SK-N-MC (cell line): Measurements from ENCODE around the gene PARD3B.

Source experiments
- EZH2 ChIP-seq: fragments of 200-600 bp; sonication (generic); IDR thresholded peaks from one replicate; pipeline ENCODE4 v1.6.1; 2017; ENCODE audit warnings: antibody characterized with exemption
- FOXP2 ChIP-seq: optimal IDR thresholded peaks from 2 replicates; pipeline ENCODE3; 2011; ENCODE audit warnings: mild to moderate bottlenecking, moderate library complexity; ENCODE audit not compliant: insufficient read depth; ENCODE audit errors: extremely low read length, control extremely low read depth
- POLR2AphosphoS5 ChIP-seq: IDR thresholded peaks from 2 replicates; pipeline ENCODE4 v1.6.1; 2012; ENCODE audit warnings: mild to moderate bottlenecking, low read depth, low read length, borderline replicate concordance

DNA sequence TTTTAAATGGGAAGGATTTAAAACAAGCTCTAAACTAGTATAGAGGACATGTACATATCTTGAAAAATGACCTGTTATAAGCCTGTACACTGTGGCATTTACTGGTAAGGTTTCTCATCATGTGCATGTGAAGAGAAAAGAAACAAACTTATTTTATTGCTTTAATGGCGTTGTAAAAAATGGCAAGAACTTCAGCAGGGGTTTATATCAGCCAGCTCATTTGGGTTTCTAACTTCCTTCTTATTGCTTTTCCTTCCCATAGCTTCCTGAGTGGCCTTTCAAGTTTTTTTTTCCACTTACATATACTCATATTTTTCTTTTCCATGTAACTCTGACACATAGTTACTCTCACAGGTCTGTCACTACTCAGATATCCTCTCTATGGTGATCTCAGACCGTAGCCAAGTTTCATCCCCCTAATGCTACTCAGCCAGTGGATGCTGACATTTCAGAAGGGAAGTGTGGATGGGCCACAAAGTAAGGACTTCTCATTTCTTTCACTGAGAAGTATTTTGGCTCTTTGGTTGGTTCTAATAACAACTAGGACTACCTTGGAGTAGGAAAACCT is 198.2 kb downstream of the PARD3B start:
- no peak for TF ChIP-seq POLR2AphosphoS5
- TF ChIP-seq EZH2, result no peak
- no peak for TF ChIP-seq FOXP2
